ENCODE measurements around the gene LRRC36. TPM values are rescaled to one million over a fixed set of nuclear protein-coding genes. Genes with fewer than 3 reads are reported as not detected.
"Not testable (repeated sequence)": the region's sequence is repeated elsewhere in the genome, so short reads cannot be mapped to it uniquely, and the experiment has no call there.

Gene LRRC36
- total RNA-seq, 1 donor from 2014 or later: 0.92 TPM

- DNase-seq (ENCODE audit: low read depth, low spot score): no peak
These were observed 18.8 kb downstream of the LRRC36 start for GRCh38 chr16:67345401-67345800.

DNA sequence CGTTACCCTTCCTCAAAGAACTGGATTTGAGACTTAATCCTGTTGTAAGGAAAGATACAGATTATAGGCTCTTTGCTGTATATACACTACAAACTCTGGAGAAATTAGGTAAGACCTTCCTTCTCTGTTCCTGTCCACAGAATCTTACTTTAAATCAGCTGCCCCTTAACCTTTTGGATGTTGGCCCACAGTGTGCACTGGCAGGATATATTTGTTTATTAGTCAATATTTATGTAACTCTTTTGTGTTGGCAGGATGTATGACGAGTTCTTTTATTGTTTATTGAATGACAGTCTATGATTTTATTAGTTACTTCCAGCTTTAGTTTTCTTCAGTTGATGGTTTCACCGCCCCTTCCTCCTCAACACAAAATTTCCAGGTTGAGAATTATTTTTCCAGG, 19.7 kb downstream of the LRRC36 start:
- DNase-seq (ENCODE audit: low read depth, low spot score): peak; percentile 30

DNA sequence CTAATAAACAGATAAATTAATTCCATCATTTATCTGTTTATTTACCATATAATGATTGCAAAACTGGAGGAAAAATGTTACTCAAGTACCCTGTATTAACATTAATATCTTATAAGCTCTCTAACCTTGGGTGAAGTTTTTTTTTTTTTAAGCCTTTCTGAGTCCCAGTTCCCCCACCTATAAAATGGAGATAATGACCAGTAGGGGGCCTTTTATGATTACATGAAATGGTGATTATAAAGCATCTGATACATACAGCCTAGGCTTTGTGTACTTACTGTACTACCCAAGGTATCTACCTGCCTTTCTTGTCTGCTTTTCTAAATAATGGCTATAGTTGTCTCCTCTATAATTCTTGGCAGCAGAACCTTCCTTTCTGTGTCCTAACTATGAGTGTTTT, 22.6 kb downstream of the LRRC36 start:
- no peak for DNase-seq (ENCODE audit: low read depth, low spot score)

- DNase-seq (ENCODE audit: low read depth, low spot score): no peak
These were observed 23.7 kb downstream of the LRRC36 start for GRCh38 chr16:67350324-67350723.

- DNase-seq (ENCODE audit: low read depth, low spot score): not testable (repeated sequence)
These were observed 25.8 kb downstream of the LRRC36 start for GRCh38 chr16:67352463-67352862.

GRCh38 chr16:67356396-67356795, 29.8 kb downstream of the LRRC36 start:
- no peak for DNase-seq (ENCODE audit: low read depth, low spot score)

- no peak for DNase-seq (ENCODE audit: low read depth, low spot score)
These were observed 30.9 kb downstream of the LRRC36 start for GRCh38 chr16:67357561-67357960.

DNA sequence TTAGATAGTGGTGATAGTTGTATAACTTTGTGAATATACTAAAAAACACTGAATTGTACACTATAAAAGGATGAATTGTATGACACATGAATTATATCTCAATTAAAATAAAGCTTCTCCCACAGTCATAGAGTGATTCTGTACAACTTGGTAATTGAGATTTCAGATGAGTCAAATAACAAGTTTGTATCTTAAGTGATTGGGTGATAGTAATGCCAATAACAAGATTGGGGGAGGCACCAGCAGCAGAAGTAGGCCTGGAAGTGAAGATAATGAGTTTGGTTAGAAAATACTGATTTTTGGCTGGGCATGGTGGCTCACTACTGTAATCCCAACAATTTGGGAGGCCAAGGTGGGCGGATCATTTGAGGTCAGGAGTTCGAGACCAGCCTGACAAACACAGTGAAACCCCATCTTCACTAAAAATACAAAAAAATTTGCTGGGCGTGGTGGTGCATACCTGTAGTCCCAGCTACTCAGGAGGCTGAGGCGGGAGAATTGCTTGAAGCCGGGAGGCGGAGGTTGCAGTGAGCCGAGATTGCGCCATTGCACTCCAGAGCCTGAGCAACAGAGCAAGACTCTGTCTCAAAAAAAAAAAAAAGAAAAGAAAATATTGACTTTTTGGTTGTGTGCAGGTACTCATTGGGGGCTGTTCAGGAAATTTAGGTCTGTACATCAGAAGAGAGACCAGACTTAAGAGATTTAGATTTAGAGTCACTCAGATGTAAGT, 33.1 kb downstream of the LRRC36 start:
- DNase-seq (ENCODE audit: low read depth, low spot score): not testable (repeated sequence)

- no peak for DNase-seq (ENCODE audit: low read depth, low spot score)
These were observed 34.4 kb downstream of the LRRC36 start for GRCh38 chr16:67361038-67361437.

DNA sequence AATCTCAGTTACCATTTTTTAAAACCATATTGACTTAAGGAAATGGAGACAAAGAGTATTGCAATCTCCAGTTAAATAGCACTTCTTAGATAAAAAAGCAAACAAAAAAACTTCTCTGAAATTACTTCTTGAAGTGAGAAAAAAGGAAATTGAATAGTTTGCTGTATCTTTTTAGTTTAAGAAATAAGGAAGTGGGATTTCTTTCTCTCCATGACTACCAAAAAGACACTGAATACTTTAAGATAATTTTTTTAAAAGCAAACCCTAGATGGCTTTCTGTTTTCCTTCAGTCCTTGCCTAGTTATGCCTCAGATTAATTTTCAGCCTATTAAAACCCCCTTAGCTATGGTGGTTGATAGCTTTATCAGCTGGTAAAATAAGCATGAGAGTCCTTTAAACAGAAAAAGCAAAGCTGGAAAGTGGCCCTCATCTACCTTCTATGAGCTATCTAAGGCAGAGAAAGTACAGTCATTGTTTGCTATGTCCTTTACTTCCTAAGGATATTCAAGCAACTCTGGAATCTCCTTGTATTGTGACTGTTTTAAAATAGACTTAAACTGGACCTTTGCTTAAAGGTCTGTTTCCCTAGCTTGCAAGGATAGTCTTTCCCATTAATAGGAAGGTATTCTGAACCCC, 38.1 kb downstream of the LRRC36 start:
- no peak for DNase-seq (ENCODE audit: low read depth, low spot score)

GRCh38 chr16:67370661-67371060, 44.0 kb downstream of the LRRC36 start:
- no peak for DNase-seq (ENCODE audit: low read depth, low spot score)

- DNase-seq (ENCODE audit: low read depth, low spot score): no peak
These were observed 46.0 kb downstream of the LRRC36 start for GRCh38 chr16:67372664-67373063.

GRCh38 chr16:67376012-67376411, 49.4 kb downstream of the LRRC36 start:
- not testable (repeated sequence) for DNase-seq (ENCODE audit: low read depth, low spot score)

- no peak for DNase-seq (ENCODE audit: low read depth, low spot score)
These were observed 52.0 kb downstream of the LRRC36 start for GRCh38 chr16:67378642-67379041.

GRCh38 chr16:67383284-67383683, 56.7 kb downstream of the LRRC36 start:
- DNase-seq (ENCODE audit: low read depth, low spot score): no peak

GRCh38 chr16:67384778-67385510, 58.3 kb downstream of the LRRC36 start:
- no peak for DNase-seq (ENCODE audit: low read depth, low spot score)

DNA sequence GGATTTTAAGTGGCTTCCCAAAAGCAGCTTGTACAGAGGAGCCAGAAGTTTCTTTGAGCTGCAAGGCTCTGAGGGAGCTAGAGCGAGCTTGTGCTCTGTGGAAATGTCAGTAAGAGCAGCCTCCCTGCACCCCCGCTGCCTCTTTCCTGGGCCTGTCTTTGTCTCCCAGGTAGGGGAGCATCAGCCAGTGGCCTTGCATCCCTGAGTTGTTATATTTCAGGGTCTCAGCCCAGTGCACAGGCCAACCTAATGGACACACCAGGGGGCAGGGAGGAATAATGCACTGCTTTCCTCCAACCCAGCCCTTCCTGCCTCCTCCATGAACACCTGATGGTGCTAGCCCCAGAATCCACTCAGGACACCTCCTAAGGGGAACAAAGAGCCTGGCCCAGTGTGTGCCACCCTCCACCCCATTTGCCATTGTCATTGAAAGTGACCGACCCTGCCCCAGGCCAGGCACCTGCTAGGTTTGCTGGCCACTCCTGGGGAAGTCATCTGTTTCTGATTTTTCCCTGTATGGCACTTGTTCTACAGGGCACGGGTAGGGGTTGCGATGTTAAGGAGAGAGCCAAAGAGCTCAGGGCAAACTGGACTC, 60.3 kb downstream of the LRRC36 start:
- no peak for DNase-seq (ENCODE audit: low read depth, low spot score)

DNA sequence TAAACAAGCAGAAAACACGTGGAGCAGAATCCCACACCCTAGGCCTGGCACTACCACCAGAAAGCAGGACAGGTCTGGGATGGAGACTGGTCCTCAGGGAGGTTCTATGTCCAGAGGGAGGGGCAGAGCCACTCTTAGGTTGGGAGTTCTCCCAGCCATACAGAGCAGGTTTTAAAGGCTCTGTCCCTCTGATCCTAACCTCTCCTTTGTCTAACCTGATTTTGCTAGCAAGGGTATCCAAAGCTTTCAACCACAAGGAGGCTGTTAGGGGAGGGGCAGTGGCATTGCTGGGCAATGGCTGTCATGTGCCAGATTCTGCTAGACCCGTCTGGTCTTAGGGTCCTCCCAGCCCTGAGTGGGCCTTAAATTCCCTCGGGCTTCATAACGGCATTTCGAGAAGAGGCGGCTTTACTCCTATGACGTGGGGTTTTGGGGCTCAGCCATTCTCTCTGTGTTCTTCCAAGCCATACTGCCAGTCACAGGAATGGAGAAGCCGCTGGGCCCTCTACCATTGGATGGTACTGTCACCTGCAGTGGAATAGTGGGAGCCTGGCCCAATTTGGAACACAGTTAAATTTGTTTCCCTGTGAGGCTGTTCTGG, 61.0 kb downstream of the LRRC36 start:
- no peak for DNase-seq (ENCODE audit: low read depth, low spot score)

- DNase-seq (ENCODE audit: low read depth, low spot score): no peak
These were observed 61.6 kb downstream of the LRRC36 start for GRCh38 chr16:67388191-67388590.

- no peak for DNase-seq (ENCODE audit: low read depth, low spot score)
These were observed 62.0 kb downstream of the LRRC36 start for GRCh38 chr16:67388591-67388990.

DNA sequence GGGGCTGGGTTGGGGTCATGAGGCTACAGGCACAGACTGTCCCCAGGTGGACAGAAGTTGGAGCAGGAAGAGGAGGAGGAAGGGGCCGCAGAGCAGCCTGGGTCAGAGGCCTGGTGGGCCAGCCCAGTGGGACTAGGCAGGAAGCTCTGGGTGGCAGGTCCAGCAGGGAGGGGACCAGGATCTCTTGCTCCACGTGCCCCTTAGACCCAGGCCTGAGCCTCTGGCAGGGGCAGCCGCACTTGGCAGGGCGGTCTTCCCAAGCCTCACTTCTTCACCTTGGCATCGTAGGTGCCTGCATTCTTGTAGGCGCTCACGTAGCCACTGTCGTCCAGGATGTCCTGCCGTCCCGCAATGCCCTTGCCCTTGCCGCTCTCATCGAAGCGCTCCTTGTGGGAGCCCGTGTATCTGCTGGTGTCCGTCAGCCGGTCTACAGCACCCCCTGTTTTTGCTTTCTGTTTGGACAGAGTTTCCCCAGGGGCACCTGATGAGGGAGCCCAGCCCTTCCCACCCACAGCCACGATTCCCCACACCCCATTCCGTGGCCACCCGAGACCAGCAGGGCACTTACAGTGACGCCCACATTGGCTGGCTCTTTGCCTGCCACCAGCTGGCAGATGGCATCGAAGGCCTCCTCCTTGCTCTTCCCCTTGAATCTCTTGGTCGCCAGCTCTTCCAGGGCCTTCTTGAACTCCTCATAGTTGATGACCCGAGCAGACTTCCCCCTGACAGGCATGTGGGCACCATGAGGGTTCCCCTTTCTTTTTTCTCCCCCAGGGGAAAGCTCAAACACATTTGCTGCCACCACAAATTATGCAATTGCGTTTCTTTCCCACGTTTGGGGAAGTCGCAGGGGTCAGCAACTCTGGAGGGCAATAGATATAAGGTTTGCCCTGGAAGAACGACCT, 63.5 kb downstream of the LRRC36 start:
- DNase-seq (ENCODE audit: low read depth, low spot score): no peak
